Measurements from ENCODE around the gene TCF7L2.

TCF7L2 gene

GRCh38 chr10:112966194-112966855 lies 16.3 kb downstream of the TCF7L2 start:
- DNase-seq: no peak

GRCh38 chr10:112967200-112967599 lies 17.2 kb downstream of the TCF7L2 start:
- DNase-seq: peak; percentile 81

- DNase-seq: no peak
Measured at GRCh38 chr10:112969131-112969530, 19.1 kb downstream of the TCF7L2 start.

GRCh38 chr10:112969542-112969941 lies 19.5 kb downstream of the TCF7L2 start:
- DNase-seq: no peak

GRCh38 chr10:112970021-112970420 lies 20.0 kb downstream of the TCF7L2 start:
- no peak for DNase-seq

- DNase-seq: no peak
Measured at GRCh38 chr10:112972606-112973005, 22.6 kb downstream of the TCF7L2 start.

- no peak for DNase-seq
Measured at GRCh38 chr10:112973046-112973445, 23.0 kb downstream of the TCF7L2 start.

GRCh38 chr10:112973805-112974204 lies 23.8 kb downstream of the TCF7L2 start:
- no peak for DNase-seq

GRCh38 chr10:112977426-112977898 lies 27.4 kb downstream of the TCF7L2 start:
- DNase-seq: no peak

GRCh38 chr10:112979927-112980326 lies 29.9 kb downstream of the TCF7L2 start:
- peak; percentile 47 for DNase-seq

- DNase-seq: no peak
Measured at GRCh38 chr10:112980937-112981336, 30.9 kb downstream of the TCF7L2 start.

- no peak for DNase-seq
Measured at GRCh38 chr10:112981553-112981952, 31.5 kb downstream of the TCF7L2 start.

GRCh38 chr10:112983444-112984056 lies 33.5 kb downstream of the TCF7L2 start:
- no peak for DNase-seq

- no peak for DNase-seq
Measured at GRCh38 chr10:112984756-112985155, 34.7 kb downstream of the TCF7L2 start.

- DNase-seq: peak; percentile 71
Measured at GRCh38 chr10:112985690-112986543, 35.9 kb downstream of the TCF7L2 start.

GRCh38 chr10:112986544-112987190 lies 36.6 kb downstream of the TCF7L2 start:
- peak; percentile 66 for DNase-seq

GRCh38 chr10:112988839-112989406 lies 38.9 kb downstream of the TCF7L2 start:
- no peak for DNase-seq

GRCh38 chr10:112989826-112990225 lies 39.8 kb downstream of the TCF7L2 start:
- DNase-seq: no peak

- DNase-seq: no peak
Measured at GRCh38 chr10:112990271-112990670, 40.2 kb downstream of the TCF7L2 start.

- no peak for DNase-seq
Measured at GRCh38 chr10:112991888-112992491, 41.9 kb downstream of the TCF7L2 start.

GRCh38 chr10:112996462-112996861 lies 46.4 kb downstream of the TCF7L2 start:
- no peak for DNase-seq

GRCh38 chr10:112999102-112999501 lies 49.1 kb downstream of the TCF7L2 start:
- no peak for DNase-seq
